Measurements from ENCODE around the gene ZBTB12. TPM values are rescaled to one million over a fixed set of nuclear protein-coding genes. Genes with fewer than 3 reads are reported as not detected.
"Not testable (repeated sequence)": the region's sequence is repeated elsewhere in the genome, so short reads cannot be mapped to it uniquely, and the experiment has no call there.

Gene ZBTB12
- total and polyA plus RNA-seq, 7 experiments from 2014 or later, result 0.09 to 4.5 (median 1.8) TPM; not detected in 1

DNA sequence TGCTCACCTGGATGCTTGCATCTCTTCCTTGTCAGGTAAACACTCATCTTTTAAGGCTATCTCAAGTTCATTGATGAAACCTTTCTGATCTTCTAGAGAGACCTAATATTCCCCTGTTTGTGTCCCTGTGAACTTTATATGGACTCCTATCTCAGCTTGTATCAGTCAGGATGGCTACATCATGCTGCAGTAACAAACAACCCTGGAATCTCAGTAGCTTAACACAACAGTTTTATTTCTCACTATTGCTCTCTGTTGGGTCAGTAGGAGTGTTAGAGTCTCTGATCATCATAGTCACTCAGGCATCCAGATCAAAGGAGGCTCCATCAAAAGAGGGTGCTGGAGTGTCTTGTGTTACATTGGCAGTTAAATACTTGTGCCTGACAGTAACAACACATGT lies 13.5 kb upstream of the ZBTB12 start:
- no peaks in the 10 kb centered on the region for H3K9me3 ChIP-seq (ENCODE audit: control insufficient read depth in 2 of 3, low read length in 3 of 3)
- Mint-ChIP-seq H3K27me3 (peaks cover 3 to 10% (median 7%) of the 10 kb centered on the region in 5 donors), H3K27ac (no peak overlapping the region), H3K9me3 (no peaks in the 10 kb centered on the region), H3K36me3 (no peaks in the 10 kb centered on the region), H3K4me3 (no peak overlapping the region), H3K4me1 (peaks cover 0 to under 1% (median 0%) of the 10 kb centered on the region in 7 donors)
- no peaks in the 10 kb centered on the region for H3K36me3 ChIP-seq (ENCODE audit: control insufficient read depth in 2 of 3, insufficient read depth in 3 of 3, low read length in 3 of 3)
- H3K27ac ChIP-seq (ENCODE audit: low read depth, low read length), result no peak overlapping the region
- CTCF ChIA-PET, result no interaction called here
- POLR2A ChIA-PET, result no interaction called here
- DNase-seq (no peak), ATAC-seq (no peak)
- no peaks in the 10 kb centered on the region for H3K4me1 ChIP-seq (ENCODE audit: control insufficient read depth in 2 of 2, insufficient read depth in 2 of 2, low read length in 2 of 2)
- H3K4me3 ChIP-seq (ENCODE audit: low read length), result no peak overlapping the region
- H3K27me3 ChIP-seq (ENCODE audit: control insufficient read depth in 2 of 2, insufficient read depth in 2 of 2, low read length in 2 of 2), result no peaks in the 10 kb centered on the region
- intact Hi-C loops (cut with micrococcal nuclease), result no loop called here

DNA sequence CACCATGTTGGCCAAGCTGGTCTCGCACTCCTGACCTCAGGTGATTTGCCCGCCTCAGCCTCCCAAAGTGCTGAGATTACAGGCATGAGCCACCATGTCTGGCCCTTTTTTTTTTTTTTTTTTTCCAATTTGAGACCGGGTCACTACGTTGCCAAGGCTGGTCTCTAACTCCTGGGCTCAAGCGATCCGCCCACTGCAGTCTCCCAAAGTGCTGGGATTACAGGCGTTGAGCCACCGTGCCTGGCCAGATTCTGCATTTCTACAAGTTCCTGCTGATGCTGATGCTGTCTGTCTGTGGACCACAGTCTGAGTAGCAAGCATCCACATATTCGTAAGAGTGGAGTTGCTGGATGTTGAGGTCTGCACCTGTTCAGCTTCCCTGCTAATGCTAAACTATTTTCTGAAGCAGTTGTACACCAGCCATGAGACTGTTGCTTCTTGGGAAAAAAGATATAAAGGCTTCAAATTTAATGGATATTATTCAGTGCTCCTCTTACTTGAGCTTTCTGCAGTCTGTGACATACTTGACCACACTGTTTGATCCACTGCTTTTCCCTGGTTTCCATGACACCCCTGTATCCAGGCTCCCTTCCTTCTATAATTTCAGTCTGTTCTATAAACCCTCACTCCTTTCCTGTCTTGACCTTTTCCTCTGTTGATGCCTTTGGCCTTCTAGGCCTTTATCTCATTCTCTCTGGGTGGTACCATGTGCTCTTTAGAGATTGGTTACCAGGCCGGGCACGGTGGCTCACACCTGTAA lies 10.1 kb upstream of the ZBTB12 start:
- DNase-seq (no peak), ATAC-seq (no peak)
- ChIA-PET CTCF (no interaction called here), POLR2A (interaction anchor here (0.5 kb wide), 1 partner anchor 1005 kb away, joined by 3 read pairs; no protein-coding TSS in a partner anchor)
- Histone ChIP-seq H3K27me3 (ENCODE audit: control insufficient read depth in 2 of 2, insufficient read depth in 2 of 2, low read length in 2 of 2) (no peaks in the 10 kb centered on the region), H3K4me1 (ENCODE audit: control insufficient read depth in 2 of 2, insufficient read depth in 2 of 2, low read length in 2 of 2) (no peaks in the 10 kb centered on the region), H3K27ac (ENCODE audit: low read depth, low read length) (no peak overlapping the region), H3K4me3 (ENCODE audit: low read length) (no peak overlapping the region), H3K9me3 (ENCODE audit: control insufficient read depth in 2 of 3, low read length in 3 of 3) (no peaks in the 10 kb centered on the region), H3K36me3 (ENCODE audit: control insufficient read depth in 2 of 3, insufficient read depth in 3 of 3, low read length in 3 of 3) (no peaks in the 10 kb centered on the region)
- no peaks in the 10 kb centered on the region for H3K9me3 Mint-ChIP-seq
- intact Hi-C loops (cut with micrococcal nuclease), result no loop called here
- H3K4me3 Mint-ChIP-seq, result peak overlapping the region in 1 of 10 donors; percentile 45
- peaks cover 3 to 12% (median 7%) of the 10 kb centered on the region in 5 donors for H3K27me3 Mint-ChIP-seq
- peaks cover 0 to 7% (median 0%) of the 10 kb centered on the region in 7 donors for H3K4me1 Mint-ChIP-seq
- no peaks in the 10 kb centered on the region for H3K36me3 Mint-ChIP-seq
- peak overlapping the region in 1 of 9 donors; percentile 25 for H3K27ac Mint-ChIP-seq

GRCh38 chr6:31909298-31909697 lies 7.4 kb upstream of the ZBTB12 start:
- H3K27me3 ChIP-seq (ENCODE audit: control insufficient read depth in 2 of 2, insufficient read depth in 2 of 2, low read length in 2 of 2); ATAC-seq; H3K9me3 ChIP-seq (ENCODE audit: control insufficient read depth in 2 of 3, low read length in 3 of 3); H3K27ac ChIP-seq (ENCODE audit: low read depth, low read length); DNase-seq; intact Hi-C loops (cut with micrococcal nuclease); H3K4me3 ChIP-seq (ENCODE audit: low read length); H3K27me3 Mint-ChIP-seq; H3K27ac Mint-ChIP-seq; H3K4me1 ChIP-seq (ENCODE audit: control insufficient read depth in 2 of 2, insufficient read depth in 2 of 2, low read length in 2 of 2); H3K4me3 Mint-ChIP-seq; H3K36me3 ChIP-seq (ENCODE audit: control insufficient read depth in 2 of 3, insufficient read depth in 3 of 3, low read length in 3 of 3); H3K36me3 Mint-ChIP-seq; H3K9me3 Mint-ChIP-seq: not testable (repeated sequence)
- peaks cover 0 to 10% (median 0%) of the 10 kb centered on the region in 7 donors for H3K4me1 Mint-ChIP-seq
- POLR2A ChIA-PET, result interaction anchor here (0.7 to 1.1 kb wide), 2 partner anchors 83 to 244 kb away, joined by 4 read pairs; partner anchors contain the start of gene GPANK1
- CTCF ChIA-PET, result interaction anchor here (1.6 kb wide), 1 partner anchor 9 kb away, joined by 4 read pairs; no protein-coding TSS in a partner anchor

GRCh38 chr6:31908791-31909190 lies 6.9 kb upstream of the ZBTB12 start:
- ChIA-PET POLR2A (interaction anchor here (0.7 to 1.2 kb wide), 2 partner anchors 10 to 82 kb away, joined by 4 read pairs; no protein-coding TSS in a partner anchor), CTCF (interaction anchor here (1.6 kb wide), 1 partner anchor 10 kb away, joined by 4 read pairs; no protein-coding TSS in a partner anchor)
- Histone ChIP-seq H3K4me3 (ENCODE audit: low read length) (no peak overlapping the region), H3K27me3 (ENCODE audit: control insufficient read depth in 2 of 2, insufficient read depth in 2 of 2, low read length in 2 of 2) (no peaks in the 10 kb centered on the region), H3K27ac (ENCODE audit: low read depth, low read length) (no peak overlapping the region), H3K9me3 (ENCODE audit: control insufficient read depth in 2 of 3, low read length in 3 of 3) (no peaks in the 10 kb centered on the region), H3K4me1 (ENCODE audit: control insufficient read depth in 2 of 2, insufficient read depth in 2 of 2, low read length in 2 of 2) (no peaks in the 10 kb centered on the region), H3K36me3 (ENCODE audit: control insufficient read depth in 2 of 3, insufficient read depth in 3 of 3, low read length in 3 of 3) (no peaks in the 10 kb centered on the region)
- Mint-ChIP-seq H3K27ac (no peak overlapping the region), H3K27me3 (peaks cover 0 to 6% (median 0%) of the 10 kb centered on the region in 5 donors), H3K36me3 (no peaks in the 10 kb centered on the region), H3K4me3 (no peak overlapping the region), H3K4me1 (peaks cover 0 to 10% (median 0%) of the 10 kb centered on the region in 7 donors), H3K9me3 (no peaks in the 10 kb centered on the region)
- no peak for ATAC-seq
- intact Hi-C loops (cut with micrococcal nuclease), result no loop called here
- no peak for DNase-seq

GRCh38 chr6:31908255-31908654 lies 6.4 kb upstream of the ZBTB12 start:
- intact Hi-C loops (cut with micrococcal nuclease); H3K36me3 ChIP-seq (ENCODE audit: control insufficient read depth in 2 of 3, insufficient read depth in 3 of 3, low read length in 3 of 3); H3K27me3 ChIP-seq (ENCODE audit: control insufficient read depth in 2 of 2, insufficient read depth in 2 of 2, low read length in 2 of 2); DNase-seq; ATAC-seq; H3K27ac ChIP-seq (ENCODE audit: low read depth, low read length); H3K27me3 Mint-ChIP-seq; H3K4me3 Mint-ChIP-seq; H3K4me1 ChIP-seq (ENCODE audit: control insufficient read depth in 2 of 2, insufficient read depth in 2 of 2, low read length in 2 of 2); H3K9me3 Mint-ChIP-seq; H3K4me3 ChIP-seq (ENCODE audit: low read length); H3K9me3 ChIP-seq (ENCODE audit: control insufficient read depth in 2 of 3, low read length in 3 of 3); H3K27ac Mint-ChIP-seq; H3K36me3 Mint-ChIP-seq: not testable (repeated sequence)
- ChIA-PET CTCF (interaction anchor here (1.6 kb wide), 1 partner anchor 10 kb away, joined by 4 read pairs; no protein-coding TSS in a partner anchor), POLR2A (interaction anchor here (0.7 to 1.2 kb wide), 2 partner anchors 10 to 1549 kb away, joined by 3 to 4 read pairs; no protein-coding TSS in a partner anchor)
- H3K4me1 Mint-ChIP-seq, result peaks cover 0 to 10% (median under 1%) of the 10 kb centered on the region in 7 donors

DNA sequence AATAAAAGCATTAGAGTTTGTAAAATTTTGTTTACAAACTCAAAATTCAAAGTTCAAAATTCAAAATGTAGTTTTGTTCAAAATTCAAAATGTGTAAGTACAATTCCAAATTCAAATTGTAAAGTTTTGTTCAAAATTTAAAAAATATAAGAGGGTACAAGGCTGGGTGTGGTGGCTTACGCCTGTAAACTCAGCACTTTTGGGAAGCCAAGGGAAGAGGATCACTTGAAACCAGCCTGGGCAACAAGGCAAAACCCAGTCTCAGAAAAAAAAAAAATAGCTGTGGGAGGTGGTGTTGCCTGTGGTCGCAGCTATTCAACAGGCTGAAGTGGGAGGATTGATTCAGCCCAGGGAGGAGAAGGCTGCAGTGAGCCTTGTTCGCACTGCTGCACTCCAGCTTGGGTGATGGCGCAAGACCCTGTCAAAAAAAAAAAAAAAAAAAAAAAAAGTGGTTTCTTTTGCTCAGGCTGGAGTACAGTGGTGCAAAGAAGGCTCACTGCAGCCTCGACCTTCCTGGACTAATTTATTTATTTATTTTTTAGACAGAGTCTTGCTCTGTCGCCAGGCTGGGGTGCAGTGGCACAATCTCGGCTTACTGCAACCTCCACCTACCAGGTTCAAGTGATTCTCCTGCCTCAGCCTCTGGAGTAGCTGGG lies 5.4 kb upstream of the ZBTB12 start:
- Mint-ChIP-seq H3K4me1 (peaks cover 8 to 18% (median 9%) of the 10 kb centered on the region in 7 donors), H3K27ac (peak overlapping the region in 1 of 9 donors; percentile 56), H3K27me3 (peaks cover 0 to 11% (median 0%) of the 10 kb centered on the region in 5 donors), H3K36me3 (no peaks in the 10 kb centered on the region), H3K9me3 (no peaks in the 10 kb centered on the region), H3K4me3 (no peak overlapping the region)
- H3K36me3 ChIP-seq (ENCODE audit: control insufficient read depth in 2 of 3, insufficient read depth in 3 of 3, low read length in 3 of 3), result no peaks in the 10 kb centered on the region
- H3K27ac ChIP-seq (ENCODE audit: low read depth, low read length), result no peak overlapping the region
- intact Hi-C loops (cut with micrococcal nuclease), result no loop called here
- ChIA-PET CTCF (no interaction called here), POLR2A (interaction anchor here (0.7 kb wide), 1 partner anchor 1550 kb away, joined by 3 read pairs; no protein-coding TSS in a partner anchor)
- peaks cover 3 to 5% of the 10 kb centered on the region in 2 donors for H3K4me1 ChIP-seq (ENCODE audit: control insufficient read depth in 2 of 2, insufficient read depth in 2 of 2, low read length in 2 of 2)
- no peaks in the 10 kb centered on the region for H3K9me3 ChIP-seq (ENCODE audit: control insufficient read depth in 2 of 3, low read length in 3 of 3)
- no peaks in the 10 kb centered on the region for H3K27me3 ChIP-seq (ENCODE audit: control insufficient read depth in 2 of 2, insufficient read depth in 2 of 2, low read length in 2 of 2)
- DNase-seq, result no peak
- no peak for ATAC-seq
- no peak overlapping the region for H3K4me3 ChIP-seq (ENCODE audit: low read length)

All from naive thymus-derived CD4-positive, alpha-beta T cell (primary cell).